CD8-positive, alpha-beta memory T cell (primary cell): Measurements from ENCODE around the gene ZFAND4. TPM values are rescaled to one million over a fixed set of nuclear protein-coding genes. Genes with fewer than 3 reads are reported as not detected.
A peak's percentile ranks its signal among the peaks of the same experiment; 100 is the strongest.
"Not testable (repeated sequence)": the region's sequence is repeated elsewhere in the genome, so short reads cannot be mapped to it uniquely, and the experiment has no call there.

Experiments
- CTCF ChIA-PET: fragments of 350-600 bp; sonication (Branson Sonifier 250); formaldehyde crosslinking; loops from one replicate; lab custom pipeline; 2021; ENCODE audit warnings: antibody characterized with exemption; lab: Charles Lee
- POLR2A ChIA-PET: fragments of 350-600 bp; sonication (Branson Sonifier 250); formaldehyde crosslinking; loops from one replicate; lab custom pipeline; 2021; ENCODE audit warnings: antibody characterized with exemption; lab: Charles Lee
- DNase-seq, 5 donors: peaks; one replicate each; pipeline versions ENCODE4 v3.0.0 to v3.0.0-alpha.2; 2020 to 2022; ENCODE audit warnings: mixed read lengths in 1 of 5
- H3K27ac ChIP-seq: one replicate; pipeline ENCODE4 v1.7.0; 2013; ENCODE audit warnings: low read depth, mild to moderate bottlenecking, low read length, moderate library complexity
- H3K27me3 ChIP-seq: 2 replicates; pipeline ENCODE4 v1.7.0; 2013; ENCODE audit warnings: low read length, mild to moderate bottlenecking; ENCODE audit not compliant: insufficient read depth, poor library complexity, severe bottlenecking
- H3K36me3 ChIP-seq: 2 replicates; pipeline ENCODE4 v1.7.0; 2013; ENCODE audit warnings: mild to moderate bottlenecking, low read length, moderate library complexity; ENCODE audit not compliant: insufficient read depth
- H3K4me1 ChIP-seq: 2 replicates; pipeline ENCODE4 v1.7.0; 2013; ENCODE audit warnings: mild to moderate bottlenecking, low read length, moderate library complexity; ENCODE audit not compliant: insufficient read depth
- H3K4me3 ChIP-seq: 2 replicates; pipeline ENCODE4 v1.7.0; 2013; ENCODE audit warnings: mild to moderate bottlenecking, low read length
- H3K9me3 ChIP-seq: 2 replicates; pipeline ENCODE4 v1.7.0; 2013; ENCODE audit warnings: mild to moderate bottlenecking, low read length
- H3K27ac Mint-ChIP-seq, 8 donors: one replicate each; pipeline ENCODE4 v1.8.0; 2020 to 2021; ENCODE audit warnings: mixed read lengths in 8 of 8, mild to moderate bottlenecking in 6 of 8, inconsistent platforms in 3 of 8, moderate library complexity in 3 of 8
- H3K27me3 Mint-ChIP-seq, 2 donors: one replicate each; pipeline ENCODE4 v1.8.0; 2020 to 2021; ENCODE audit warnings: mixed read lengths in 2 of 2, mild to moderate bottlenecking in 1 of 2, moderate library complexity in 1 of 2
- H3K36me3 Mint-ChIP-seq, 3 donors: one replicate each; pipeline ENCODE4 v1.8.0; 2020 to 2021; ENCODE audit warnings: mixed read lengths in 3 of 3, inconsistent platforms in 1 of 3, mild to moderate bottlenecking in 1 of 3
- H3K4me1 Mint-ChIP-seq, 3 donors: one replicate each; pipeline ENCODE4 v1.8.0; 2020 to 2021; ENCODE audit warnings: mixed read lengths in 3 of 3, inconsistent platforms in 1 of 3, mild to moderate bottlenecking in 1 of 3
- H3K4me3 Mint-ChIP-seq, 7 donors: one replicate each; pipeline ENCODE4 v1.8.0; 2020 to 2021; ENCODE audit warnings: mixed read lengths in 7 of 7, mild to moderate bottlenecking in 6 of 7, moderate library complexity in 4 of 7, inconsistent platforms in 2 of 7
- H3K9me3 Mint-ChIP-seq, 5 donors: one replicate each; pipeline ENCODE4 v1.8.0; 2020 to 2022; ENCODE audit warnings: mixed read lengths in 5 of 5, mild to moderate bottlenecking in 3 of 5, moderate library complexity in 2 of 5, inconsistent platforms in 1 of 5
- polyA plus RNA-seq: library from polyadenylated mRNA; unstranded; fragments of 300-500 nt; fragmentation: Illumina TruSeq; gene quantifications from one replicate; pipeline ENCODE4 v1.2.3, GENCODE V29; 2021
- total RNA-seq, 2 experiments: library from RNA; stranded (reverse); gene quantifications; one replicate each; pipeline ENCODE4 v1.2.3, GENCODE V29; 2021

Gene ZFAND4
- 10 to 100 TPM; 11.0 to 11.7 TPM for total RNA-seq
- polyA plus RNA-seq = 21.1 TPM

DNA sequence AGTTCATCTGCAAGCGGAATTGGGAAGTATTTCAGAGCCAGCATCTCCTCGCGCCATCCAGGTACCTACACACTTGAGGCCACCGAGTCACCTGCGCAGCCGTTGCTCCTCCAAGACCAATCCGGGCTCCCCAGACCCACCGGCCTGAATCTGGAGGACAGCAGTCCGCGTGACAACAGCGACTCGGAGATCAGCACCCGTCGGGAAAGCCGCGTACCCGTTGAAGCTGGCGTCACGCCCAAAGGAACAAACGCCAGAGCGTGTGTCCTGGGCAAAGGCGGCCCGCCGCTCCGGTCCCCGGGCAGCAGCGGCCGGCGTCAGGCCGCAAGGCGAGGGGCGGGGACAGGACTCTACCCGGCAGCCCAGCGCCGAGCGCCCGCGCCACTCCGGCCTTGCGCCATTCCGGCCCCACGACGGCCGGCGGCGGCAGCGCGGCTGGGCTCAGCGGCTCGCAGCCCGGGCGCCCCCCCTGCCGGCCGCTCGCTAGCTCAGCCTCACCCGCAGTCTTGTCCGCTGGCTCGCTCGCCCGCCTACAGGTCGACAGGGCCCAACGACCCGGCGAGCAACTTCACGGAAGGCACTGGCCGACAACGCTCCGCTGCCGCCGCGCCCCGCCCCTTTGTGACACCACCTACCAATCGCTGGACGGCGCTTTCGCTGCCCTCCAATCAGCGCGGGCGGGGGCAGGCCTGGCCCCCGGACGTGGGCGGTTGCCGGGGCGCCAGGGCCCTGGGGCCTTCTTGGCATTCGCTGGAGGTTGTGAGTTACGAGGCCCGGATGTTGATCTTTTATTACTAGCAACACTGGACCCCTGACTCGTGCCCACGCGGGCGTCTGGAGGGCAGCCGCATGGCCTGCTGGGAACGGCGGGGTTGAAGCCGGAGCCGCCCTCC is at the start of gene ZFAND4:
Gene ZFAND4 (minus strand): TSS at position 592 of the 893 bp plus-strand sequence. CDS start 9,047 bp downstream, outside the sequence.
- ChIA-PET CTCF (interaction anchor here (1.0 to 1.7 kb wide), 6 partner anchors 17 to 210 kb away, joined by 3 to 10 read pairs (median 3); no protein-coding TSS in a partner anchor), POLR2A (interaction anchor here (0.7 to 1.0 kb wide), 3 partner anchors 9 to 78 kb away, joined by 3 to 5 read pairs (median 4); no protein-coding TSS in a partner anchor)
- DNase-seq = peak; percentile 91 to 96 (median 92)
- H3K36me3 ChIP-seq = no peaks in the 10 kb centered on the region
- no peaks in the 10 kb centered on the region for H3K27me3 ChIP-seq
- Mint-ChIP-seq H3K27me3 (no peaks in the 10 kb centered on the region), H3K4me1 (peaks cover 36 to 49% (median 46%) of the 10 kb centered on the region in 3 donors), H3K27ac (peak within 1 kb of the TSS; percentile 51 to 93 (median 91)), H3K36me3 (peaks cover 0 to 4% (median 2%) of the 10 kb centered on the region in 3 donors), H3K4me3 (peak within 1 kb of the TSS; percentile 88 to 93 (median 92)), H3K9me3 (no peaks in the 10 kb centered on the region)
- H3K27ac ChIP-seq = peak within 1 kb of the TSS; percentile 66
- peaks cover 11% of the 10 kb centered on the region for H3K4me1 ChIP-seq
- H3K4me3 ChIP-seq = peak within 1 kb of the TSS; percentile 80
- H3K9me3 ChIP-seq = no peaks in the 10 kb centered on the region

DNA sequence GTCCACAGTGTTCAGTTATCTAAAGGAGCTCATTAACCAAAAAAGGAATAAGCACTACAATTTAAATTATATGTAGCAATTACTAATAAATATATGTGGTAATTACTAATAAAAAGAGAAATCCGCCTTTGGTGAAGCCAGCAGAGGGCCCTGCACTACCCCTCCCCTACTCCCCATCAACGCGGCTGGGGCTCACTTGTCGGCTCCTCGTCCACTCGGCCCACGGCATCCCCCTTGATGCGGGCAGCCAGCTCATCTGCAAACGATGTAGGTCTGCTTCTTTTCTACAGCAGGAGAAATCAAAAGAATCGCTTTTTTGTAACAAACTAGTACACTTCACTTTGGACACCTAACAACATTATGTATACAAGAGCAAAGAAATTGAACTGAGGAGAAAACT is 48.9 kb upstream of the ZFAND4 start:
- H3K4me3 ChIP-seq, H3K36me3 Mint-ChIP-seq, H3K36me3 ChIP-seq, H3K27ac ChIP-seq, H3K9me3 ChIP-seq, DNase-seq, H3K9me3 Mint-ChIP-seq, H3K27me3 ChIP-seq, H3K27ac Mint-ChIP-seq, H3K4me3 Mint-ChIP-seq, POLR2A ChIA-PET, CTCF ChIA-PET, H3K27me3 Mint-ChIP-seq, H3K4me1 ChIP-seq, H3K4me1 Mint-ChIP-seq: not testable (repeated sequence)

DNA sequence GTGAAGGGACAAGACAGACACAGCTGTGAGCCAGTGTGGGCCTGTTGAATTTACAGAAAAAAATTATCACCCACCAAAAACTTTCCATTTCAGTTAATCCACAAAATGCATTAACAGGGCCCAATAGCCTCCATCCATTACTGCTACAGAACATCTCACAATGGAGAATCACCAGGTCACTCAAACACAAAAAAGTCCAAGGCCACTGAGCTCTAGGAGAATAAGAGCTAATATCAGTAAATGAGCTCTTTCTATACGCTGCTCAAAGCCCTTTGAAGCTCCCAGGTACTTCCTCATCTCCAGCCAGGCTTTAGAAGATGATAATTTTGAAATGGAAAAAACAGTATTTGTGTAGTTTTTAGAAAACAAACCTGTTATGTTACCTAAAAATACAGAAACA is 45.1 kb upstream of the ZFAND4 start:
- H3K27ac ChIP-seq, POLR2A ChIA-PET, H3K27me3 Mint-ChIP-seq, H3K4me3 Mint-ChIP-seq, H3K4me1 ChIP-seq, DNase-seq, H3K9me3 ChIP-seq, H3K36me3 ChIP-seq, H3K9me3 Mint-ChIP-seq, H3K36me3 Mint-ChIP-seq, CTCF ChIA-PET, H3K4me3 ChIP-seq, H3K4me1 Mint-ChIP-seq, H3K27me3 ChIP-seq, H3K27ac Mint-ChIP-seq: not testable (repeated sequence)

DNA sequence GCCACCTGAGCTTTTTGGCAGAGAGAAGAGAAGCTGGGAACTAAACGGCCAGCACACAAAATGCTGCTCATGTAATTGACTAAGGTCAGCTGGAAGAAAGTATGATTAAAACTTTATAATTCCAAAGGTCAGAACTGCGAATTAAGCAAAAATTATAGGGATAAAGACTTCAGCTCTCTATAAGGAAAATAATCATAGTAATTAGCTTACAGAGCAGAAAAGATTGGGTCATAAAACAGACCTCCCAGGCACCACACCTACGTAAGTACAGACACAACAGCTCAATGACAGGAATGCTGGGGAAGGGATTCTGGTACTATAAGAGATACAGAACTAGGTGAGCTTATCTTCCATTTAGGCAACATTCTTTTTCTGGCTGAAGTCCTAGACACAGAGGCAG is 44.5 kb upstream of the ZFAND4 start:
- H3K36me3 ChIP-seq, CTCF ChIA-PET, POLR2A ChIA-PET, DNase-seq, H3K27me3 Mint-ChIP-seq, H3K4me1 Mint-ChIP-seq, H3K9me3 ChIP-seq, H3K27ac Mint-ChIP-seq, H3K36me3 Mint-ChIP-seq, H3K27me3 ChIP-seq, H3K4me1 ChIP-seq, H3K9me3 Mint-ChIP-seq, H3K4me3 ChIP-seq, H3K27ac ChIP-seq, H3K4me3 Mint-ChIP-seq: not testable (repeated sequence)

DNA sequence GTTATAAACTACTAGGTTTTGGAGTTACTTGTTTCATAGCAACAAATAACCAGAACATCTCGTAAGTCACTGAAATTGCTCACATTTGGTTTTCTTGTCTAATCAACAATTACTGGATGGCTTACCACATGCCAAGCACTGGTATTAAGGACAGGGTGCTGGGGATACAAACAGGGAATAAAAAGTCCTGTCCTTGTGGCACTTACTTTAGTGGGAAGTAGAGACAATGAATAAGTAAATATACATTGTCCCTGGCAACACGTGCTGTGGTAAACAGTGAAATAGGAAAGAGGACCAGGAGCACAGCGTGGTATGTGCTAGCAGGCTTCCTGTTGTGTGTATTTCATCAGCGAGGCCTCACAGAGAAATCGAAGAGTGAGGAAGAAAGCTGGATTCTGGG is 38.7 kb upstream of the ZFAND4 start:
- H3K27me3 Mint-ChIP-seq, H3K9me3 Mint-ChIP-seq, POLR2A ChIA-PET, H3K36me3 ChIP-seq, H3K27ac Mint-ChIP-seq, H3K4me3 ChIP-seq, DNase-seq, H3K27me3 ChIP-seq, H3K27ac ChIP-seq, CTCF ChIA-PET, H3K4me1 ChIP-seq, H3K9me3 ChIP-seq, H3K4me3 Mint-ChIP-seq, H3K4me1 Mint-ChIP-seq: not testable (repeated sequence)
- H3K36me3 Mint-ChIP-seq = peaks cover 3 to 12% (median 11%) of the 10 kb centered on the region in 3 donors

DNA sequence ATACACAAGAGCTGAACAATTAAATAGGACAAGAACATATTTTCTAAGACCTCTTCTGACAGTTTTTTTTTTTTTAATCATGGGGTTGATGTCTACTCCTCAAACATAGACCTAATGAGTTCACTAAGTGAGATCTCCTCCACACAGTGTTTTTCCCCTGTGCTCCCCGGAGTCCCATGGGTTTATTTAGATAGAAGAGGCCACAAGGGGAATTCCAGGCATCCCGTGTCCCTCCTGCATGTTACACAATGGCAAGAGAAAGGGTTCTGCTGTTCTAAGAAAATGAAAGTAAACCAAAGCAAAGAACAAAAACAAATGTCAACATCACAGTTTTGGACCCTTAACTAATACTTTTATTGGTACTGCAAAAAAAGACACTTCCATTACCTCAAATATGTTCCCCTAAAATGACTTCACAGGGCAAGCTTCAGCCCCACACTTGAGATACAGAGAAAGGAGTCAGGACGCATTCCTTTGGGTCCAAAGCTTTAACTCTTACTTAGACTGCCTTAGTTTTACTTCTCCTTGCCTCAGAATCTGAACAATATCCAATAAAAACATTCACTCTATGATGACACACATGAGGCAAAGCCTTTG is 37.7 kb upstream of the ZFAND4 start:
- H3K4me3 Mint-ChIP-seq, POLR2A ChIA-PET, H3K27ac ChIP-seq, H3K27me3 ChIP-seq, H3K36me3 ChIP-seq, H3K9me3 Mint-ChIP-seq, DNase-seq, H3K9me3 ChIP-seq, CTCF ChIA-PET, H3K4me3 ChIP-seq, H3K4me1 Mint-ChIP-seq, H3K27me3 Mint-ChIP-seq, H3K4me1 ChIP-seq: not testable (repeated sequence)
- H3K27ac Mint-ChIP-seq = peak overlapping the region in 1 of 8 donors; percentile 47
- peaks cover 3 to 13% (median 10%) of the 10 kb centered on the region in 3 donors for H3K36me3 Mint-ChIP-seq

DNA sequence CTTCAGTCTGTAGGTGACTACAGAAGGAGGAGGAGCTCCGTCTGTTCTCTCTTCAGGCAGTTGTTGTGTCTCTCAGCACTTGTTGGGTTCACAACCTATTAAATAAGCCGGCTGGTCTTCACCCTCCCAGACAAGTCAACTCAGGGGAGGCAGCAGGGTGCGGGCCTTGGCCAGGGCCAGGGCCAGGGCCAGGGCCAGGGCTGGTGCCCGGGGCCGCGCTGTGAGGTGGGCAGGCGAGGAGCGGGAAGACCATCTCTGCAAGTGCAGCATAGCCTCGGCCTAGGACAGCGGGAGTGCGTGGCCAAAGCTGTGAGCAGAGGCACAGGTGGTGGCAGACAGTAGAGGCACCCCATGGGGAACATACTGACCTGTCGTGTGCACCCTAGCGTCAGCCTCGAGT is 5.9 kb upstream of the ZFAND4 start:
- POLR2A ChIA-PET = not testable (repeated sequence)

DNA sequence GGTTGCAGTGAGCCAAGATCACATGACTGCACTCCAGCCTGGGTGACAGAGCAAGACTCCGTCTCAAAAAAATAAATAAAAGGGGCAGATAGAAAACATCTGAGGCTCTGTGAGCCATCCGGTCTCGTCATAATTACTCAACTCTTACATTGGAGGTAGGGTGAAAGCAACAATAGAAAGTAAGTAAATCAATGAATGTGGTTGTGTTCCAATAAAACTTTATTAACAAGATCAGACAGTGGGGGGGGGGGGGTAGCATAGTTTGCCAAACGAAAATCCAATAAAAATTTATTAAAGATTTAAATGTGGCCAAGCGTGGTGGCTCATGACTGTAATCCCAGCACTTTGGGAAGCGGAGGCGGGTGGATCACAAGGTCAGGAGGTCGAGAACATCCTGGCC is 2.8 kb upstream of the ZFAND4 start:
- Histone ChIP-seq H3K4me3 (no peak overlapping the region), H3K27me3 (no peaks in the 10 kb centered on the region), H3K4me1 (peaks cover 11% of the 10 kb centered on the region), H3K9me3 (no peaks in the 10 kb centered on the region), H3K27ac (no peak overlapping the region), H3K36me3 (no peaks in the 10 kb centered on the region)
- H3K4me3 Mint-ChIP-seq = no peak overlapping the region
- peaks cover 19 to 23% (median 21%) of the 10 kb centered on the region in 3 donors for H3K4me1 Mint-ChIP-seq
- H3K27ac Mint-ChIP-seq = peak overlapping the region in 1 of 8 donors; percentile 51
- ChIA-PET CTCF (no interaction called here), POLR2A (no interaction called here)
- no peaks in the 10 kb centered on the region for H3K9me3 Mint-ChIP-seq
- H3K27me3 Mint-ChIP-seq = no peaks in the 10 kb centered on the region
- DNase-seq = no peak
- peaks cover 0 to 4% (median 0%) of the 10 kb centered on the region in 3 donors for H3K36me3 Mint-ChIP-seq

More for the DNA sequence above, 5.9 kb upstream of the ZFAND4 start:
- H3K4me3 ChIP-seq, H3K4me1 Mint-ChIP-seq, H3K36me3 ChIP-seq, CTCF ChIA-PET, H3K9me3 Mint-ChIP-seq, H3K4me3 Mint-ChIP-seq, H3K9me3 ChIP-seq, DNase-seq, H3K27ac Mint-ChIP-seq, H3K27me3 ChIP-seq, H3K27me3 Mint-ChIP-seq, H3K27ac ChIP-seq, H3K36me3 Mint-ChIP-seq, H3K4me1 ChIP-seq: not testable (repeated sequence)
